Activated T-cell treated with anti-CD3 and anti-CD28 coated beads for 1 hour (primary cell): ENCODE results near the gene CCDC71.

ENCODE experiments used
- DNase-seq: peaks from one replicate; pipeline ENCODE4 v3.0.0-alpha.2; 2020; ENCODE audit warnings: low read depth

The CCDC71 gene

GRCh38 chr3:49170744-49171118 is 4.6 kb upstream of the CCDC71 start:
- DNase-seq, result no peak

GRCh38 chr3:49166752-49167556 is 823 bp upstream of the CCDC71 start:
- DNase-seq, result no peak

- DNase-seq, result no peak
These were observed 979 bp downstream of the CCDC71 start for GRCh38 chr3:49164983-49165720.

GRCh38 chr3:49163609-49164008 is 2.5 kb downstream of the CCDC71 start:
- DNase-seq, result no peak

GRCh38 chr3:49162751-49163419 is 3.2 kb downstream of the CCDC71 start:
- no peak for DNase-seq

GRCh38 chr3:49161808-49162530 is 4.2 kb downstream of the CCDC71 start:
- DNase-seq, result no peak

GRCh38 chr3:49161197-49161596 is 4.9 kb downstream of the CCDC71 start:
- no peak for DNase-seq

GRCh38 chr3:49158792-49159191 is 7.3 kb downstream of the CCDC71 start:
- no peak for DNase-seq

GRCh38 chr3:49158103-49158709 is 7.9 kb downstream of the CCDC71 start:
- DNase-seq, result peak; percentile 50

GRCh38 chr3:49157289-49157688 is 8.8 kb downstream of the CCDC71 start:
- DNase-seq, result no peak

GRCh38 chr3:49153349-49153912 is 12.7 kb downstream of the CCDC71 start:
- DNase-seq, result no peak

GRCh38 chr3:49151610-49152009 is 14.5 kb downstream of the CCDC71 start:
- DNase-seq, result no peak

GRCh38 chr3:49148159-49148558 is 18.0 kb downstream of the CCDC71 start:
- DNase-seq, result no peak

- no peak for DNase-seq
These were observed 26.1 kb downstream of the CCDC71 start for GRCh38 chr3:49140080-49140479.

GRCh38 chr3:49135499-49135898 is 30.6 kb downstream of the CCDC71 start:
- DNase-seq, result no peak

- no peak for DNase-seq
These were observed 31.5 kb downstream of the CCDC71 start for GRCh38 chr3:49134471-49135265.

- DNase-seq, result no peak
These were observed 32.7 kb downstream of the CCDC71 start for GRCh38 chr3:49133226-49133951.

GRCh38 chr3:49132437-49133225 is 33.5 kb downstream of the CCDC71 start, which contains the start of gene LAMB2:
Gene LAMB2, minus strand, starts transcription at chr3:49133050. Its CDS starts 183 bp downstream, at chr3:49132867.
- no peak for DNase-seq

- no peak for DNase-seq
These were observed 34.1 kb downstream of the CCDC71 start for GRCh38 chr3:49132073-49132436.
